Natural killer cell (primary cell): ENCODE results near the gene RNASET2. TPM values are rescaled to one million over a fixed set of nuclear protein-coding genes. Genes with fewer than 3 reads are reported as not detected.

ENCODE experiments used
- ATAC-seq, 3 donors: fragments of 150-1000 bp in 2 of 3; fragments of 200-7000 bp in 1 of 3; cut with Tn5 transposase; 1 replicate in 1 of 3; 2 replicates in 2 of 3; pipeline ENCODE4 v1.10.0; 2021; ENCODE audit warnings: mild to moderate bottlenecking in 2 of 3, moderate library complexity in 2 of 3
- DNase-seq, 2 donors: peaks; one replicate each; pipeline versions ENCODE4 v3.0.0 to v3.0.0-alpha.2; 2013 to 2021; ENCODE audit warnings: mixed read lengths in 1 of 2
- H3K27ac ChIP-seq: one replicate; pipeline ENCODE4 v1.5.1; 2013; ENCODE audit warnings: mild to moderate bottlenecking, low read length
- H3K27me3 ChIP-seq: one replicate; pipeline ENCODE4 v1.6.1; 2013; ENCODE audit warnings: low read length; ENCODE audit not compliant: control insufficient read depth, insufficient read depth
- H3K36me3 ChIP-seq: one replicate; pipeline ENCODE4 v1.6.1; 2013; ENCODE audit warnings: low read length; ENCODE audit not compliant: control insufficient read depth, insufficient read depth
- H3K4me1 ChIP-seq: one replicate; pipeline ENCODE4 v1.6.1; 2013; ENCODE audit warnings: low read length; ENCODE audit not compliant: control insufficient read depth, insufficient read depth
- H3K4me3 ChIP-seq: one replicate; pipeline ENCODE4 v1.5.1; 2013; ENCODE audit warnings: low read length
- H3K9me3 ChIP-seq: one replicate; pipeline ENCODE4 v1.6.1; 2013; ENCODE audit warnings: low read length; ENCODE audit not compliant: control insufficient read depth, insufficient read depth
- H3K27ac Mint-ChIP-seq, 2 donors: one replicate each; pipeline ENCODE4 v1.8.0; 2022; ENCODE audit warnings: mild to moderate bottlenecking in 2 of 2, mixed read lengths in 2 of 2, moderate library complexity in 1 of 2
- H3K27me3 Mint-ChIP-seq, 2 donors: one replicate each; pipeline ENCODE4 v1.8.0; 2022; ENCODE audit warnings: low read depth in 2 of 2, mixed read lengths in 2 of 2
- H3K36me3 Mint-ChIP-seq: one replicate; pipeline ENCODE4 v1.8.0; 2022; ENCODE audit warnings: mixed read lengths
- H3K4me1 Mint-ChIP-seq, 2 donors: one replicate each; pipeline ENCODE4 v1.8.0; 2022; ENCODE audit warnings: mixed read lengths in 2 of 2
- H3K4me3 Mint-ChIP-seq: one replicate; pipeline ENCODE4 v1.8.0; 2022; ENCODE audit warnings: mild to moderate bottlenecking, moderate library complexity, mixed read lengths
- H3K9me3 Mint-ChIP-seq, 2 donors: one replicate each; pipeline ENCODE4 v1.8.0; 2022; ENCODE audit warnings: mixed read lengths in 2 of 2
- CTCF ChIP-seq: fragments of 200-600 bp; IDR thresholded peaks from one replicate; pipeline ENCODE4 v1.8.0; 2022; ENCODE audit warnings: antibody characterized with exemption
- WGBS: methylation state at CpG from one replicate; pipeline ENCODE4 v1.1.7; 2013; ENCODE audit warnings: missing lambda C conversion rate; ENCODE audit not compliant: insufficient coverage; 5-methylcytosine and 5-hydroxymethylcytosine counted together
- intact Hi-C: fragments of 100-400 bp; cut with micrococcal nuclease; formaldehyde crosslinking; loops from one replicate; pipeline ENCODE4 v1.14.2; 2022
- total RNA-seq, 4 donors: library from RNA; stranded (reverse); fragments of 120-200 nt in 1 of 4; gene quantifications; one replicate each; pipeline versions ENCODE4 v1.2.3 to v1.2.4, GENCODE V29; 2013 to 2022

The RNASET2 gene
- total RNA-seq, 3 donors from 2014 or later (not counting 1 experiment from before 2014, with no cell fraction given) = 65.1 to 106 (median 84.5) TPM

DNA sequence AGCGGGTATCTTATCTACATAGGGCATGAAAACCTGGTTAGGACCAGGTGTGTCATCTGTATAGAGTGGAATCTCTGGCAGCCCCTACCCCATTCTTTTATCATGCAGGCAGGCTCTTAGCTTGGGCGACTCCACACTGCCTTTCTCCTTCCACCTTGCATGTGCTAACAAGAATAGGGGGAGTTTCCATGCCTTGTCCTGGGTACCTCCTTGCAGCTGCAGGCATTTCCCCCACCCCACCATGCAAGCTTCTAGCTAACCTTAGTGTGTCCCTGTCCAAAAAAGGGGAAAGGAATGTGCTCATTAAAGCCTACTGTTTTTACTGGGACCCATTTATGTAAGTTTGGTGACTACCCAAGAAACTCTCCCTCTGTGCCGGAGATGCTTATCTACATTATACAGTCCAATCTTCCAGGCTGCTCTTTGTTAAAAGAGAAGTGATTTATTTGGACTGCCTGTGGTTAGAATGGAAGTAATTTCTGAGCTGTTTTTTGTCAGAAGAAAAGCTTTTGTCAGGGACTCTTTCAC lies 32.4 kb upstream of the RNASET2 start:
- Mint-ChIP-seq H3K27me3 (no peaks in the 10 kb centered on the region), H3K4me1 (peaks cover 9 to 32% of the 10 kb centered on the region in 2 donors), H3K9me3 (no peaks in the 10 kb centered on the region), H3K27ac (no peak overlapping the region), H3K4me3 (no peak overlapping the region), H3K36me3 (no peaks in the 10 kb centered on the region)
- no peaks in the 10 kb centered on the region for H3K9me3 ChIP-seq
- no peak for TF ChIP-seq CTCF
- DNase-seq = no peak
- H3K36me3 ChIP-seq = no peaks in the 10 kb centered on the region
- no peak overlapping the region for H3K4me3 ChIP-seq
- 100% methylated on average over 2 of the region's 3 CpGs for WGBS
- no peaks in the 10 kb centered on the region for H3K4me1 ChIP-seq
- no peak overlapping the region for H3K27ac ChIP-seq
- no peaks in the 10 kb centered on the region for H3K27me3 ChIP-seq
- no peak for ATAC-seq
- intact Hi-C loops = loop anchor here (1.0 kb wide), 1 partner anchor 213 kb away; no protein-coding TSS in a partner anchor

DNA sequence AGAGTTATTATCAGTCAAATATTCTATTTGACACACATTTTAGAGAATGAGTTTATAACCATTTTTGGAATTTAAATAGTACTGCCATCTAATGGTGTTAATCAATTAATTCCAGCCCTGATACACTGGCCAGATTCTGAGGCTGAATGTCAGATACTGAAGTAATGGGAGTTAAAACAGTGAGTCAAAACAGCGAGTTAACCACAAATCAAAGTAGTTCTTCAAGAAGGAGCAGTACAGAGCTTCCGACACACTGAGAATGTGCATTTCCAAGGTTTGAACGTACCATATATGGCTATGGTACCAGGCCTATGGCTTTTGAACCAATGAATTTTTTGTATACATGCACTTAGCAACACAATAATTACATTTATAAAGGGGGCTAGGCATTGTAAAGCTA lies 31.6 kb upstream of the RNASET2 start:
- Histone ChIP-seq H3K9me3 (no peaks in the 10 kb centered on the region), H3K27me3 (no peaks in the 10 kb centered on the region), H3K4me3 (no peak overlapping the region), H3K4me1 (no peaks in the 10 kb centered on the region), H3K36me3 (no peaks in the 10 kb centered on the region), H3K27ac (no peak overlapping the region)
- DNase-seq (peak in 1 of 2 donors; percentile 29), ATAC-seq (no peak)
- no peak for TF ChIP-seq CTCF
- WGBS = 79% methylated on average over 3 of the region's 3 CpGs
- Mint-ChIP-seq H3K4me1 (peaks cover 9 to 32% of the 10 kb centered on the region in 2 donors), H3K27ac (peak overlapping the region in 1 of 2 donors; percentile 56), H3K9me3 (no peaks in the 10 kb centered on the region), H3K27me3 (no peaks in the 10 kb centered on the region), H3K4me3 (no peak overlapping the region), H3K36me3 (no peaks in the 10 kb centered on the region)
- intact Hi-C loops = no loop called here

DNA sequence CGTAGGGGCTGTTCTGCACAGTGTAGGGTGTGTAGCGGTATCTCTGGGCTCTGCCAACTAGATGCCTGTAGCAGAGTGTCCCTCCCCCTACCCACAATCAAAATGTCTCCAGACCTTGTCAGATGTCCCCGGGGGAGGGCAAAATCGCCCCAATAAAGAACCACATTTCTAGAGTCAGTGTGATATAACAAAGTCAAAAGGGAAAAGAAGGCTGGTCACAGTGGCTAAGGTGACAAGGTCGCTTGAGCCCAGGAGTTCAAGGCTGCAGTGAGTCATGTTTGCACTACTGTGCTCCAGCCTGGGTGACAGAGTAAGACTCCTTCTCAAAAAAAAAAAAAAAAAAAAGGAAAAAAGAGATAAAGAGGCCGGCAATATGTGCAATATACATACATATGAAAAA lies 31.1 kb upstream of the RNASET2 start:
- Histone ChIP-seq H3K27me3 (no peaks in the 10 kb centered on the region), H3K4me3 (no peak overlapping the region), H3K9me3 (no peaks in the 10 kb centered on the region), H3K27ac (no peak overlapping the region), H3K4me1 (no peaks in the 10 kb centered on the region), H3K36me3 (no peaks in the 10 kb centered on the region)
- Mint-ChIP-seq H3K27ac (peak overlapping the region in 1 of 2 donors; percentile 56), H3K36me3 (no peaks in the 10 kb centered on the region), H3K9me3 (no peaks in the 10 kb centered on the region), H3K4me3 (peak overlapping the region; percentile 21), H3K27me3 (no peaks in the 10 kb centered on the region), H3K4me1 (peaks cover 9 to 32% of the 10 kb centered on the region in 2 donors)
- DNase-seq = no peak
- no peak for TF ChIP-seq CTCF
- 63% methylated on average over 4 of the region's 6 CpGs for WGBS
- intact Hi-C loops = no loop called here
- ATAC-seq = peak in 1 of 3 donors; percentile 81

GRCh38 chr6:166980738-166981137 lies 24.4 kb upstream of the RNASET2 start:
- H3K4me1 ChIP-seq = no peaks in the 10 kb centered on the region
- no peaks in the 10 kb centered on the region for H3K27me3 ChIP-seq
- Mint-ChIP-seq H3K9me3 (no peaks in the 10 kb centered on the region), H3K27ac (no peak overlapping the region), H3K4me3 (no peak overlapping the region), H3K4me1 (peaks cover 0 to 8% of the 10 kb centered on the region in 2 donors), H3K27me3 (no peaks in the 10 kb centered on the region), H3K36me3 (no peaks in the 10 kb centered on the region)
- ATAC-seq (no peak), DNase-seq (no peak)
- H3K4me3 ChIP-seq = no peak overlapping the region
- no peaks in the 10 kb centered on the region for H3K36me3 ChIP-seq
- WGBS = 100% methylated on average over 2 of the region's 3 CpGs
- H3K9me3 ChIP-seq = no peaks in the 10 kb centered on the region
- intact Hi-C loops = no loop called here
- TF ChIP-seq CTCF = no peak
- H3K27ac ChIP-seq = no peak overlapping the region
